GM18951 (cell line): ENCODE results near the gene RPAP2.
"Not testable (repeated sequence)": the region's sequence is repeated elsewhere in the genome, so short reads cannot be mapped to it uniquely, and the experiment has no call there.

Experiments used
- POLR2A ChIP-seq: IDR thresholded peaks from 4 replicates; pipeline ENCODE4 v1.6.1; 2011; ENCODE audit warnings: mild to moderate bottlenecking; ENCODE audit not compliant: insufficient read length, insufficient read depth; ENCODE audit errors: extremely low read depth
- in situ Hi-C: fragments of 300-500 bp; cut with MboI; formaldehyde crosslinking; loops from one replicate; pipeline ENCODE4 v1.12.0; 2022; ENCODE audit warnings: low sequenced_read_pairs, mixed read lengths, inconsistent platforms; ENCODE audit not compliant: unreplicated experiment

RPAP2 gene

DNA sequence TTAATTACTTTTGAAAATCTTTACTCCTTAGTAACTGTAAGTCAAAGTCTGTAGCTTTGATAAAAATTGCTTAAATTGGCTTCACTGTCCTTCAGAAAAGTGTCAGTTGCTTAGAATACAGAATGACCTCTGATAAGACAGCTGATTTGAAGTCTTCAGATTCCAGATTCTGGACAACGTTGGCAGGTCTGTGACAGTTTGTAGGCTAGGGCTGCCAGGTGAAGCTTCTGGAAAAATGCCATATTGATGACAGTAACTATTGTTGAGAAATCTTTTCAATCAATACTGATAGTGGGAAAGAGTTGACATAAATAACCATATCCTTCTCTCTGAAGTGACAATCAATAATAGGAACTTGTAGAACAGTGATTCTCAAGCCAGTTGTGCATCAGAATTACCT is 41.3 kb downstream of the RPAP2 start:
- no peak for TF ChIP-seq POLR2A
- in situ Hi-C loops = no loop called here

DNA sequence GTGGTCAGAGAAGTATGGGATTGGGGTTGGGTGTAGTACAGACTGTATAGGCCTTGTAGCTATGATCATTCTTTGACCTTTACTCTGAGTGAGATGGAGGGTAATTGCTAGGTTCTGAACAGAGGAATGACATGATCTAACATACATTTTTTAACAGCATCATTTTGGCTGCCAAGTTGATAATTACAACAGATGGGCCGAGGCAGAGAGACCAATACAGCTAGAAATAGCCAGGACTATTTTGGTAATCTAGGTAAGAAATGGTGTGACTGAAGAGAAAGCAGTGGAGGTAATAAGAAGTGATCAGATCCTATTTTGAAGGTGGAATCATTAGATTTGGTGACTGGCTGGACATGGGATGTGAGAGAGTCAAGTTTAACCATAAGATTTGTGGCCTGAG is 43.5 kb downstream of the RPAP2 start:
- in situ Hi-C loops = no loop called here
- TF ChIP-seq POLR2A = no peak

DNA sequence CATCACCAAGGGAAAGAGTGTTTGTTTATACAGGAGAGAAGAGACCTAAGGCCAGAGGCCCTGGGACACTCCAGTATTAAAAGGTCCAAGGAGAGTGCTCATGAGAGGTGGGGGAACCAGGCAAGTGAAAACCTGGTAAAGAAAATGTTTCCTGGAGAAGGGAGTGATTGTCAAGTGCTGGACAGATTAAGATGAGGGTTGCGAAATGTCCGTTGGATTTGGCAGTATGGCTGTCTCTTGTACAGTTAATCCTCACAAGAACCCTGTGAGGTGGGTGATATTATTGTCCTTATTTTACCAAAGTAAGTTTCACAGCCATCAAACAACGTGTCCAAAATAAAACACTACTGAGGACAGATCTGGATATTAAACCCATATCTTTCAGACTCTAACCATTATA is 44.2 kb downstream of the RPAP2 start:
- in situ Hi-C loops = no loop called here
- TF ChIP-seq POLR2A = no peak

DNA sequence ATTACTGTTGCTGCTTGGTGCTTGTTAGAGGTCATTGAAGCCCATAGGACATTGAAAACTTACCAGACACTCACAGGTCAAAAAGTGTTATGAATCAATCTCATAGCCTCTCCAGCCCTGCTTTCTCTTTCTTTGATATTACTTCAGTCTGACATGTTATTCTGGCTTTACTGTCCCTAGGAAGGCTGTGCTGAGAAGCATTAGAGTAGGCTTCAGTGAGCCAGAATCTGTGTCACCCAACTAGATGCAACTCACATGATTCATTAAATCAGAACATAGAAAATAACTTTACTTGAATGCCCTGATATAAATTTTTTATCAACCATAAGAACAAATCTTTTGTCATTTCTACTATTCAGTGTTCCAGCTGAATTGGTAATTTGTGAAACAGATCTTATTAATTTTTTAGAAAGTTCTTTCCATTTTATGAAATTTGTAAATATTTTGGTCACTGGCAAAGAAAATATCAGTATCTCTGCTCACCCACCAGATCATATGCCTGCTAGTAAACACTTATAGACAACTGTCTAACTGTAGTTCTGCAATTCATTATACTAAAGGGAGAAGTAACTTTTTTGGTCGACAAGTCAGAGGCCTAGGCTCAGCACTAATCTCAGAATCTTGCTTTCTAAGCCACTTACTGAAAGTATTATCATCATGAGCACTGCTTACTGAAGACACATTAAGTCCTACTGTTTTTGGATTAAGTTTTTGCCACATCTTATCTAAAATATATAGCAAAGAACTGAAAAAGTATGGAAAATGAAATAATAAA is 48.2 kb downstream of the RPAP2 start:
- in situ Hi-C loops = no loop called here
- no peak for TF ChIP-seq POLR2A

DNA sequence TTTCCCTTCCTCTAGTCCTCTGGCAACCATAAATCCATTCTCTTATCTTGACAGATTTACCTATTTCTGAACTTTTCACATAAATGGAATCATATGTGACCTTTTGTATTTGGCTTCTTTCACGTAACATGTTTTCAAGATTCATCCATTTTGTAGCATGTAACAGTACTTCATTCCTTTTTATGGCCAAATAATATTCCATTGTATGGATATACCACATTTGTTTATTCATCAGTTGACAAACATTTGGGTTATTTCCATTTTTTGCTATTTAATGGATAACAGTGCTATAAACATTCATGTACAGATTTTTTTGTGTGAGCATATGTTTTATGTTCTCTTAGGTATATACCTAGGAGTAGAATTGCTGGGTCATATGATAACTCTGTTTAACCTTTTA is 54.0 kb downstream of the RPAP2 start:
- in situ Hi-C loops = no loop called here
- TF ChIP-seq POLR2A = no peak

DNA sequence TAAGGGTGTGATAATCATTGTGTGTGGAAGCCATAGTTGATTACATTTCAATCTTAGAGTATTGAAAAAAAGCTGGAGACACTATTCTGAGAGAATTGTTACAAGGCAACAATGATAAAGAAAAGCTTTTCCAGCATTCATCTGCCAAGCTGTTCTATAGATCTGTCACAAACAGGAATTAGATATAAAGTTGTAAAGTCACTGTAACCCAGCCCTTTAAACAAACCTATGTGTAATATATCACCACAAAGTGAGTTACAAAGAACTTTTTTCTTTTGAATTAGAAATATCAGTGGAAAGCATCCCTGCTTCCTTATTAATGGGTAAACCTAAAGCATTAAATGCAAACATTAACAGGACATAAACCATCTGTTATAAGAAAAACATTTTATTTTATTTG is 55.4 kb downstream of the RPAP2 start:
- no peak for TF ChIP-seq POLR2A
- in situ Hi-C loops = no loop called here

DNA sequence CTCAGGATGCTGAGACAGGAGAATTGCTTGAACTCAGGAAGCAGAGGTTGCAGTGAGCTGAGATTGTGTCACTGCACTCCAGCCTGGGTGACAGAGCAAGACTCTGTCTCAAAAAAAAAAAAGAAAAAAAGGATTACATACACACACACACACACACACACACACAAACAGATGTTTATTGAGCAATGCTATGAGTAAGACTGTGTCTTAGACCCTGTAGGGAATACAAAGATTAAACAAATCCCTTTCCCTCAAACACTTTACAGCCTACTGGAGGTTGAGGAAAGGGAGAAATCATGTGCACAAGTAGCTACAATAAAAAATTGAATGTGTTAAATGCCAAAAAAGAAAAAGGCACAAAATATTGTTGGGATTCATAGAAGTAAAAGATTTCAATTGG is 58.1 kb downstream of the RPAP2 start:
- TF ChIP-seq POLR2A = no peak

DNA sequence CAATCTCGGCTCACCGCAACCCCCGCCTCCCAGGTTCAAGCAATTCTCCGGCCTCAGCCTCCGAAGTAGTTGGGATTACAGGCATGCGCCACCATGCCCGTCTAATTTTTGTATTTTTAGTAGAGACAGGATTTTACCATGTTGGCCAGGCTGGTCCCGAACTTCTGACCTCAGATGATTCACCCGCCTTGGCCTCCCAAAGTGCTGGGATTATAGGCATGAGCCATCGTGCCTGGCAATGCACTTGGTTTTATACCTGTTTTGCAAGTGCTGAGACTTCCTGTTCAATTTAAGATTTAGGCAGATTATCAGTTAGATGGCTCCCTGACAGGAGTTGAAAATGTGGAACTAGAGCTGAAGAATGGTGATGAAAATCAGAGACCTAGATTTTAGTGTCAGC is 60.5 kb downstream of the RPAP2 start:
- in situ Hi-C loops = not testable (repeated sequence)

More for the DNA sequence above, 58.1 kb downstream of the RPAP2 start:
- in situ Hi-C loops = no loop called here

DNA sequence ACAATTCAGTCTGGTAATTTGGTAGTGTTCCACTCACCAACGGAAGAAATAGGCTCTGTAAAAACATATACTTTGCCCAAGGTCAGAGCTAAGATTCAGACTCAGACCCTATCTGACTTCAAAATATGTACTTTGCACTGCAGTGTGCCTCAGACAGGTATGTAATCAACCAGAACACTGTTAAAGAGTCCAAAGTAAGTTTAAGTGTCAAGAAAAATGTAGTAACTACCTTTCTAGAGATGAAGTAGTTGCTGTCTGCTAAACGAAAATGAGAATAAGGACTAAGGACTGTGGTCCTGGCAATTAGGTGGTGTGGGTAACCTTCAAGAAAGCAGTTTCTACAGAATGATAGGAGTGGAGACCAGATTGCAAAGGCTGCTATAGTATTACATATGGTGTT is 61.1 kb downstream of the RPAP2 start:
- in situ Hi-C loops = no loop called here
- no peak for TF ChIP-seq POLR2A

DNA sequence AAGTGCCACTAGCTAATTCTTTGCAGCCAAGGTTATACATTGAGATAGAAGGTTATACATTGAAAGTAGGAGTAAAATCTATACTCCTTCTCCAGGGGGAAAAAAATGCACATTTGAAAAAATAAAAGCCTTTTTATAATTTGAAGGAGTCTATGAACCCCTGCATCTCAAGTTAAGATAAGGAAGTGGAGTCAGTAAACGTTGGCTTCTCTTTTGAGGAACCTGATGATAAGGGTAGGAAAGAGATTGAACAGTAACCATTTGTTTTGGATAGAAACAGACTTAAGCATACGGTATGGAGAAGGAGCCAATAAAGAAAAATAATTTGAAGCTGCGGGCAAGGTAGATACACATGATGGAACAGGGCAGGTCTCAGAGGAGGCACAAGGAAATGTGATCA is 64.1 kb downstream of the RPAP2 start:
- in situ Hi-C loops = no loop called here
- no peak for TF ChIP-seq POLR2A

DNA sequence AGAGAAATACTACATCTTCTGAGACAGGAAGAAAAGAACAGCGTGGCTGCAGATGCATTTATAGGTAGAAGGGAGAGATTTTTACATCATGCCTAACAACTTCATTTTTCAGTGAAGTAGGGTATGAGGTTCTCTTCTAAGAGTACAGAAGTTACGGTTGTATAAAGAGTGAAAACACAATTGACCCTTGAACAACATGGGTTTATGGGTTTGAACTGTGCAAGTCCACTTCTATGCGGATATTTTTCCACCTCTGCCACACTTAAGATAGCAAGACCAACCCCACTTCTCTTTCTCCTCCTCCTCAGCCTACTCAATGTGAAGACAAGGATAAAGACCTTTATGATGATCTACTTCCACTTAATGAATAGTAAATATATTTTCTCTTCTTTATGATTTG is 64.5 kb downstream of the RPAP2 start:
- TF ChIP-seq POLR2A = no peak
- in situ Hi-C loops = no loop called here

DNA sequence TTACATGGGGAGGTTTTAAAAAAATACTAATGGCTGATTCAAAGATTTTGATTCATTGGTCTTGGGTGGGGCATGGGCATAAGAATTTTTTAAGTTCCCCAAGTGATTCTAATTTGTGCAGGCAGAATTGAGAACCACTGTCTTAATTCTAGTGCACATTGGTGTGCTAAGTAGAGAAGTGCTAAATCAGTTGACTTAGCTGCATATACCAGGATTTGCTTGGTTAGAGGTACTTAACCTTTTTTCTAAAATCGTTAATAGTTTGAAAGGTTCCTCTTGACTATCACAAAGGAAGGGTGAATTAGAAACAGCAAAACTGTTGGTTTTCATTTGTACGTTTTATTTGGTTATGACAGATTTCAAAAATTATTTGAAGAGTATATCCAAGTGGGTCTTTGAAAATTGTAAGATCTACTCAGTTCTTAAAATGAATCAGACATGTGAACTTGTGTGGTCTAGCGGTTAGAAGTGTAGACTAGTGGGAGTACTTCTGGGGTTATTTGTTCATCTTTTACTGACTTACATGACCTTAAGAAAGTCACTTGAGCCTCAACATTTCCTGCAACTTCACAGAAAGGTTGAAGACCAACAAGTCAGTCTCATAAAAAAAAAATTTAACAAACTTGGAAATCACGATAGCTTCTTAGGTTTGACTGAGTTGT is 66.7 kb downstream of the RPAP2 start:
- in situ Hi-C loops = no loop called here

DNA sequence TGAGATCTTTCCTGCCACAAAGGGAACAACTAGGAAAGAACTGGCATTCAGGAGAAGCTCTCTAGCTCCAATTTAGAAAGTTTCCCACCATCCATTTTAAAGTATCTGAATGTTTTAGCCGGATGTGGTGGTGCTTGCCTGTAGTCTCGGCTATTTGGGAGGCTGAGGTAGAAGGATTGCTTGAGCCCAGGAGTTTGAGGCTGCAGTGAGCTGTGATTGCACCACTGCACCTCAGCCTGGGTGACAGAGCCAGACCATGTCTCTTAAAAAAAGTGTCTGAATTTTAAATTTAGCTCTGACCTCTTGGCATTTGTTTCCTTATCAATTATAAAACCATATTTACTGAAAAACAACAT is 67.2 kb downstream of the RPAP2 start:
- no peak for TF ChIP-seq POLR2A

More for the DNA sequence above, 66.7 kb downstream of the RPAP2 start:
- no peak for TF ChIP-seq POLR2A

DNA sequence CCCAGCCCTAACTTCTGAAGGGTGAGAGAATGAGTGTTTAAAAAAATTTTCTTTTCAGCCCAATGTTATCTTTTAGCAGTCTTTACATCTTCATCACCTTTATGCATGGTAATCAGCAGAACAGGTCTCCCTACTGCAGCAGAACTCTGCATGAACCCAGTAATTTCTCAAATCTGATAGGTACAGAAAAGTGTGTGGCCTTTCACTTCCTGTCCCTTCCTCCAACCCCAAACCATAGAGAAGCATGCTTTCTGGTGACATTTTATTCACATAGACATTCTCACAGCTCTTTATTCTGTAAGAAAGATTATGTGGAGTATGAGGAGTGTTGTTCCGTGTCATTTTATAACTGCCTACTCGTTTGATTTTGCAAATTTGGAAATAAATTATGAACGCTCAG is 68.6 kb downstream of the RPAP2 start:
- in situ Hi-C loops = no loop called here
- TF ChIP-seq POLR2A = no peak

More for the DNA sequence above, 67.2 kb downstream of the RPAP2 start:
- in situ Hi-C loops = no loop called here
